Cardiac septum (tissue), 1 donor: ENCODE data around the gene CLEC18B. TPM values are rescaled to one million over a fixed set of nuclear protein-coding genes. Genes with fewer than 3 reads are reported as not detected.
"Not testable (repeated sequence)": the region's sequence is repeated elsewhere in the genome, so short reads cannot be mapped to it uniquely, and the experiment has no call there.

Experiments
- DNase-seq: peaks from one replicate; pipeline ENCODE4 v3.0.0-alpha.2; 2020; ENCODE audit warnings: low spot score
- intact Hi-C: fragments of 100-400 bp; cut with DNase I; formaldehyde crosslinking; loops from one replicate; pipeline ENCODE4 v1.14.0; 2022
- long read RNA-seq: library from polyadenylated mRNA; unstranded; transcript quantifications from one replicate; pipeline ENCODE4 v2.0.0, GENCODE V29; 2021
- total RNA-seq: library from RNA; stranded (reverse); fragmentation: NEBNext Ultra II Directional; extraction: Animal tissue kit (Norgen Biotek cat#: 25700); gene quantifications from one replicate; pipeline ENCODE4 v1.2.1, GENCODE V29; 2021
- donor health status: DM: no; HTN: no; CAD: no.

The CLEC18B gene
- 0.38 TPM for total RNA-seq
- long read RNA-seq, partial matches to known transcripts, result 1 of 1 reads
- long read RNA-seq, other reads (novel, unspliced or antisense), result 0 of 1 reads

DNA sequence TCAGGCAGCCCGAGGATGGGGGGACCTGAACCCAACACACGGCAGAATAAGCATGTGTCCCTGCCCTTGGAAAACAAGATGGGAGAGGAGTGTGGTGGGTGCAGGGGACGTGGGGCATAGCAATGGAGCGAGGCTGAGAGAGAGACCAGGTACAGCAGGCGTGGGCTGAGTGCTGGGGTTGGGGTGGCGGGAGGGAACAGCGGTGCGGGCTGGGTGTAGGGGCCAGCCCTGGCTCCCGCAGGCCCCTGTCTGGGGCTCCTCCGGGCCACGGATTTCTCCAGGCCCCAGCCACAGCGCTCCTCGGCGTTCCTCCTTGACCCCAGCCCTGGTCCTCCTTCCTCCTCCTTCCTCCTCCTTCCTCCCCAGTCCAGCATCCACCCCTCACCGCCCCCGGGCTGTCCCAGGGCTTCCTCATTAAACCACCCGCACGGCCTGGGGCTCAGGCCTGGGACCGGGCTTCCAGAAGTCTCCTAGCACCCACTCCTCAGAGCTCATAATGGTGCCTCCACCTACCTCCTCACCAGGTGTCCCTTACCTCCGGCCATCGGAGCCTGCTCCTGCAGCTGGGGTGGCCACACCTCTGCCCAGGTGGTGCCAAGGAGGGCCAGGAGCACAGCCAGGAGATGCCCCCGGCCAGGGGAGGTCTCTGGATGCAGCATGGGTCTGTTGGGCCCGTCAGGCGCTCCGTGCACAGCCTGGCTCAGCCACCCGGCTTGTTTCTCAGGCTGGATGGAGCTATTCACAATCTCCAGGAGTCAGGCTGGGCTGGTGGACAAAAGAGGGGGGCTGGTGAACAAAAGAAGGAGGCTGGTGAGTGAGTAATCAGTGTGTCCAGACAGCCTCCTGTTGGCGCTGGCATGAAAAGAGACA, at the start of gene CLEC18B:
TSS of gene CLEC18B (minus strand) at position 867 of the 870 bp plus-strand sequence. CDS start at position 659, 208 bp downstream.
- intact Hi-C loops, DNase-seq: not testable (repeated sequence)

DNA sequence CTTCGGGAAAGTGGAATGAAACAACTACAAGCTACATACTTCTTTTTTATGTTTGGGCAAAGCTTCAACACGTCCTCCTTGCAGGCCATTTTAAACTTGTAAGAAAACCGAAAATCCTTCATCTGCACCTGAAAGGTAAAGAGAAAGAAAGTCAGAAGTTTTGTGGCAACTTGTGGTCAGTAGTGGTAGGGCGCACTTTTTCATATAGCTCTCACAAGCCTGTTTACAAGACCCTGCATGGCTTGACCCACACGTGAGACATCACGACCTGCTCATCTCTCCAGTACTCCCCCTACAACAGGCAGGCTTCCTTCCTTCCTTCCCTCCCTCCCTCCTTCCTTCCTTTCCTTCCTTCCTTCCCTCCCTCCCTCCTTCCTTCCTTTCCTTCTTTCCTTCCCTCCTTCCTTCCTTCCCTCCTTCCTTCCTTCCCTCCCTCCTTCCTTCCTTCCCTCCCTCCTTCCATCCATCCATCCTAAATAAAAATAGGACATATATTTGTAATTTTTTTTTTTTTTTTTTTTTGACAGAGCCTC, 48.7 kb upstream of the CLEC18B start:
- DNase-seq, result no peak
- intact Hi-C loops, result loop anchor here (10.0 kb wide), 1 partner anchor 145 kb away; no protein-coding TSS in a partner anchor

DNA sequence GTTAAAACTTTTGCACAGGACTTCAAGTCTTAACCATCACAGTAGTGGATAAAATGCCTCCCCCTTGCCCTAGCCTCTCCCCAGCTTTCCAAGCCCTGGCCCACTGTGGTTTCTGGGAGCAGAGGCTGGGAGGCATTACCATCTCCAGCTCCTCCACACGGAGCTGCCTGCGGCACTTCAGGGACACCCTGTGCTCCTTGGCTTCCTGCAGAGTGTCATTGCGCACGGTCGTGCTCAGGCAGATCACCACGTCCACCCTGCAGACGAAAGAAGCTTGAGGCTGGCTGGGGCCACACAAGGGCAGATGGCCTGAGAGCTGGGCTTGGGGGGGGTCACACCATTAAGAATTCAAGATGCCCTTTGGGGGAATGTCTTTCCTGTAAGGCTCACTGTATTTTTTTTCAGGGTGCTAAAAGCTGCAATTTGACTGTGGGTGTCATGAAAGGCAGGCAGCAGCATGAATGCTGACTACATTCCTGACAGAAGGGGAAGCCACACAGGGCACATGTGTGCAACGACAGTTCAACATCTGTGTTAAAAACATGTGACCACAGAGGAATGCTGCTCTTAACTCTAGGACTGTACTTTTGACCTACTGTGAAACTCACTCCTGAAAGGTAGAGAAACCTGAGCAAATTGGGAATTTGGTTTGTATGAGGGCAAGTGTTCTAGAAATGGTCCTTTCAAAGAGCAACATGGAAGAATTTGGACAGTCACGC, 47.7 kb upstream of the CLEC18B start:
- no peak for DNase-seq
- intact Hi-C loops, result no loop called here

DNA sequence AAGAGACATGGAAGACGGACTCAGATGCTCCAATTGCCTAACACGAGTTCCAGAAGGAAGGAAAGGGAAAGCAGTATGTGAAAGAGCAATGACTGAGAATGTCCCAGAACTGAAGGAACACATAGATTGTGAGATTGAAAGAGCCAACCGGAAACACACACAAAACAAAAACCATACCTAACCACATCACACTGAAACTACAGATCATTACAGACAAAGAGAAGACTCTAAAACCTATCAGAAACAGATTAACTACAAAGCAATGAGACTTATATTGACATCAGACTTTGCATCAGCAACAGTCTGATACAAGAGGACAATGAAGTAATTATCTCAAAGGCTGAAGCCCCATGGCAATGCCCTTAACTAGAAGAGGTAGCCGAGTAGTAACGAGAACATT, 45.6 kb upstream of the CLEC18B start:
- intact Hi-C loops, result no loop called here

DNA sequence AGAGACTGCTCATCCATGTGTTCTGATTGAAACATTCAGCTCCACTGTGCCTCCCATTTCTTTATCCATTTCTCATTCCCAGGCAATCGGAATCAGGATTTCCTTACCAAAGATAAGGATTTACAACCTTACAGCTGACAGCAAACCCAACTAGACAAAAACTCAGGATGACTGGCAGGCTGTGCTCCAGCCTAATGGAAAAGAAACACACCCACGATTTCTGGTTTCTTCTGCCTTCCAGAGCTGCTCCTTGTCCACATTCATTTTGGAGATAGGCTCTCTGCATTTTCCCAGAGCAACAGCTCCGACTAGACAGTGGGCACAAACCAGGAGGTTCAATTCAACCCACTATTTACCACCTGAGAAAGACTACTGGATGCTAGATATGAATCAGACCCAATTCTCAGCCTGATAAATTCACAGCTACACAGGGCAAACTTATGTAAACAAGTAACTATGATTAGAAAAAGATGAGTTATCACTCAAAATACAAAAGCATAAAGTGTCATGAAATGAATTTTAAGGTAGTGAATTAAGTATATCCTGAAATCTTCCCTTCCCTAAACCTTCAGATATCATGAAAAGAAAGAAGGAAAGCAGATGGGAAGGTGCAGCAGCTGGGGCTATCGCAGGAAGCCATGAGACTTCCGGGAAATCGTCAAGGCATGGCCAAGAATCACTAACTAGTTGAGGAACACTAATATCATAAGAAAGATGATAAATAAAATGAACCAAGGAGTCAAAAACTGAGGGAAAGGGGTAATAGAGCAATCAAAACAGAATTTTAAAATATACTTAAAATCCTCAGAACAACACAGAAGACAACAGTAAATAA, 44.8 kb upstream of the CLEC18B start:
- intact Hi-C loops, result no loop called here
- no peak for DNase-seq

More for the DNA sequence above, 45.6 kb upstream of the CLEC18B start:
- no peak for DNase-seq

DNA sequence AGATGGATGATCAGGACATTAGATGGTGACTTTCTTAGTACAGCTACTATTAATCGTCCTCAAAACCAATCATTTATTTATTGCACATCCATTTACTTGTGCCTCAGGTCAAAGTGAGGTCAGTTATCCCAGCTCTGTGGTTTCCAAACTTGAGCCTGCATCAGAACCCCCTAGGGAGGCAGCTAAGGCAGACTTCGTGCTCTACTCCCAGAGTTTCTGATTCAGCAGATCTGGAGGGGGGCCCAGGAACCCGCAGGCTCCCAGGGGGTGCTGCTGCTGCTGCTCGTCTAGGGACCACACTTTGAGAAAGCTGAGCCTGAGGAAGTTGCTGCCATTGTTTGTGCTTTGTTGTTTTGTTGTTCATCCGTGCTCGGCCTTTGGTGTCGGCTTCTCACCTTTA, 44.0 kb upstream of the CLEC18B start:
- intact Hi-C loops, result no loop called here
- no peak for DNase-seq

DNA sequence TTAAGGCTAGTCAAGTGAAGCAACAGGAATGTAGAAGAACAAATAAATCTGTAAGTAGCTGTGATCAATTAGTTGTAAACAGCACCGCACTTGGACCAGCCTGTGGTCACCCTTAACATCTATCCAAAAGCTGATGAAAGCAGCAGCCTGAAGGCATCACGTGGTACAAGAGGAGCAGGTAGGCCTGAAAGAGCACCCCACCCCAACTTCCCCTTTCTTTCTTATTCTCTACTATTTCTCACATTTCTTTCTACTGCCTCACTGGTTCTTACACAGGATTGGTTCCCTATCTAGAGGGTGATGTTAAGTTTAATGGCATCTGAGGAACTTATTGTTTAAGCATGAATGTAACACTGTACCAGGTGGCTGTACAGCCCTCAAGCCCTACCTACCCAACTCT, 42.6 kb upstream of the CLEC18B start:
- intact Hi-C loops, result no loop called here
- no peak for DNase-seq

DNA sequence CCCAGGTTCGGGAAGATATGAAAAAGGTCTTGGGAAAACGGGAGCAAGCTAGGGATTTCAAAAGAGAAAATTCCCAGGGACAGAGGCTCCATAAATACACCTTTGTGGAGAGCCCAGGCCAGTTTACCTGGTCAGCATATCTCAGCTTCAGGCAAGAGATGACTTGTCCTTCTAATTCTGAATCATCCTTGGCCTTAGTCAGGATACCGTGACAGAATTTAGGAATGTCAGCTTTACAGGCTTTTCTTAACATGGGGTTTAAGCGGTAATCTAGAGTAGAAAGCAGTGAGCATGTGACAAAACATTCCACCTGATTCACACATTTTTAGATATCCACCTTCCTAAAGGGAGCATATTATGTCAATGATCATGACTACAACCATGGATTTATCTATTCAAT, 41.1 kb upstream of the CLEC18B start:
- DNase-seq, result no peak
- intact Hi-C loops, result no loop called here

DNA sequence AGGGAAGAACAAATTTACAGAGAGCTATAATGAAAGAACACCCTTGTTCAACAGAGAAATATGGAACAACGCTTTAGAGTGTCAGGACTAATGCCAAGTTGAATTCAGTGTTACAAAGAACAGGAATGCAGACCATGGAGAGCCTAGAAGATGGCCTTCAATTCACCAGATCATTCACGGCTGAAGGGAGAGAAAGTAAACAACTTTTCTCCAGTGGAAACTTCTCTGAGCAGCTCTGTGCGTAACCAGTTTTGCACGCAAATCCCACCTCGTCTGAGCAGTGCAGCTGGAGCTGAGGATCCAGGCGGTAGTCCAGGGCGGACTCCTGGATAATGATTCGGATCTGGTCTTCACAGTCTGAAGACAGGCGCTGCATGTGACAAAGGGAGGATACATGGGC, 40.5 kb upstream of the CLEC18B start:
- intact Hi-C loops, result no loop called here
- DNase-seq, result no peak

DNA sequence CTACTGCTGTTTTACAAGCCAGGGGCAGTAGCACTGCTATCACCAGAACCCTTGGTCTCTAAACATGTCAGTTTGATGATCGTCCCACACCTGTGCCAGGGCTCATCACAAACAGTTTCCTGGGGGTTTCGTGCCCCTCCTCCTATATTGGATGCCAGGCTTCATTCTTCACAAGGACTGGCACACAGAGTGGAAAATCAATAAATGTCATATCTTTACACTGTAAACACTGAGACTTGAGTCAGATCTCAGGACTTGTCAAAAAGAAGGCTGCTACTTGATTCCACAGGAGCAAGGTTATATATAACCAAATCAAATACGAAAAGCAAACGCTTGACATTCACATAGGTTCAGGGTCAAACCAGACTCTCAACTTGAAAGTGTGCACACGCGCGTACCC, 39.3 kb upstream of the CLEC18B start:
- intact Hi-C loops, result no loop called here
- no peak for DNase-seq

DNA sequence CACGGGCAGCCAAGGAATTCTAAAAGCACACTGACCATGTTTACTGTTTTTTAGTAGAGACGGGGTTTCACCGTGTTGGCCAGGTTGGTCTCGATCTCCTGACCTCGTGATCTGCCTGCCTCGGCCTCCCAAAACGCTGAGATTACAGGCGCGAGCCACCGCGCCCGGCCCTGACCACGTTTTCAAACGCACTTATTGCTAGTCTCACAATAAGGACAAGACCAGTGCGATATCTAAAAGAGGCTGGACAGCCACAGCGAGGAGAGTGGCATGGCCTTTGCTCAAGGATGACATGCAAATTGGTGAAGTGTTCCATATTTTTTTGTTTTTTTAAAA, 35.0 kb upstream of the CLEC18B start:
- DNase-seq, result no peak
- intact Hi-C loops, result no loop called here

DNA sequence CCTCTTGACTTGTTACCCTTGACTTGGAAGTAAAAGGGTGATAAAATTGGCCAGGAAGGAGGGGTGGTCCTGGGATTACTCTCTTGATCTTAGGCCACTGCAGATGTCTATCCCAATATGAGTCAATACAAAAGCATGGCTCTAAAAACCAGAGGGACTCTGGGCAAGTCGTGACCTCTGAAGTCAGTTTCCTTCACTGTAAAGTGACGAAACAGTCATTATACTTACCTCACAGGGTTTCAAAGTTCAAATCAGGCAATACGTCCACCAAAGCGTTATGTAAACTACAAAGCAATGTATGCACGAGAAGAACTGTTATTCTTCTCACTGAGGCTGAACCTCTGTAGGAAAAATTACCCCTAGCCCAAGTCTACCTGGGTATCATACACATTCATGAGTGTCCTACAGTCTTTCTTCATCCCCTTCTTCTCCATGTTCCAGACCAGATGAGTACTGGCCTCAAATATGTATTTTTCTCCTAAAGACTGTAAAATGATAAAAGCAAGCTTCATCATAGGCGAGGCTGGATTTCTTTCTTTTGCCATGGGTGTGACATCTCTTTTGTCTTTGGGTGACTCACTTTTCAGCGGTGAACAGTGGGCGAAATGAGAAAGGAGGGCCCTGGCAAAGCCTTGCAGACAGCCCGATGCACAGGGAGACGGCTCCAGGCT, 34.5 kb upstream of the CLEC18B start:
- intact Hi-C loops, result no loop called here
- no peak for DNase-seq

DNA sequence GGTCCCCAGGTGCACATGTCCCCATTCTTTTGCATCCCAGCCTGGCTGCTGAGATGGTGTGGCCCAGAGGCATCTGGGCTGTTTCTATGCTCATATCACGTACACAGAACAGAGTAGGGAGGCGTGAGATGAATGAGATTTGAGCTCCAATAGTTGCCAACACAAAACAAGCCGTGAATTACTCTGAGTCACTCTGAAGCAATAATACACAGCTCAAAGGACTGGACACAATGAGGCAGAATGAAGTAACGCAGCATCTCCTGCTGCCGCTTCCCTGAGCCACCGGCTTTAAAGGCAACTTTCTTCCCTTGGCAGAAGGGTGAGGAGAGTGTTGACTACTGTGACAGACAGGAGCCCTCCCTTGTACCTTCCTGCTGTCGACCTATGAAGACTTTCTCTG, 33.9 kb upstream of the CLEC18B start:
- DNase-seq, result no peak
- intact Hi-C loops, result no loop called here

DNA sequence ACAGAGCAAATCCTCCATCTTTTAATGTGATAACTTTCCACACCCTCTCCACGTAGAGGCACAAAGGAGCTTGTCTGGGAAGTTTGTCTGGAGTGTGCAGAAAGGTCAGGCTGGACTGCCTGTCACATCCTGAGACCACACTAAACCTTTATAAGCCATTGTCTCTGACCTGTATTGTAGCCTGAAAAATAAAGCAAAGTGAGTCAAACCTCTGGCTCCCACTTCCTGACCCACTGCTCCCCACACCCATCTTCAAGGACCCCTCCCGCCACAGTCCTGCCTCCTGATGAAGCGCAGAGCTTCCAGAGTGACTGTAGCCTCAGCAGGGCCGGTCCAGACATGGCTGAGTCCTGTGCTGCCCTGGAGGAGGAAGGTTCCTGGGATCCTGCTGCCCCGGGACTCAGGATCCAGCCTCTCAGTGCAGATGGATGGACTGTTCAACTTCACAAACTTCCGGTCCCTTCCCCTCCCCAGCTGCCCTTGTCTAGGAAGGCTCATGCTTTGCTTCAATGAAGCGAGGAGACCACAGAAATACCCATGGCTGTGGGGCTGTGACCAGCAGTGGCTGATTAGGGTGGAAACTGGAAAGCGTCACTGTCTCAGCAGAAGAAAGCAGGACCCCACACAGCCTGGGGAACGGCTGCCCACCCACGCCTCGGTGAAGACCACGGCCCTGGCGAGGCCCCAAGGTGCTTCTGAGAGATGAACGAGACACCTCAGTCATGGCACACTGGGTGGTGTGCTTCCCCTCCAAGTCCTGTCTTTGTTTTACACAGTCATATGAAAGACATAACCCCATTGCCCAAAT, 30.9 kb upstream of the CLEC18B start:
- intact Hi-C loops, result no loop called here
- DNase-seq, result no peak

DNA sequence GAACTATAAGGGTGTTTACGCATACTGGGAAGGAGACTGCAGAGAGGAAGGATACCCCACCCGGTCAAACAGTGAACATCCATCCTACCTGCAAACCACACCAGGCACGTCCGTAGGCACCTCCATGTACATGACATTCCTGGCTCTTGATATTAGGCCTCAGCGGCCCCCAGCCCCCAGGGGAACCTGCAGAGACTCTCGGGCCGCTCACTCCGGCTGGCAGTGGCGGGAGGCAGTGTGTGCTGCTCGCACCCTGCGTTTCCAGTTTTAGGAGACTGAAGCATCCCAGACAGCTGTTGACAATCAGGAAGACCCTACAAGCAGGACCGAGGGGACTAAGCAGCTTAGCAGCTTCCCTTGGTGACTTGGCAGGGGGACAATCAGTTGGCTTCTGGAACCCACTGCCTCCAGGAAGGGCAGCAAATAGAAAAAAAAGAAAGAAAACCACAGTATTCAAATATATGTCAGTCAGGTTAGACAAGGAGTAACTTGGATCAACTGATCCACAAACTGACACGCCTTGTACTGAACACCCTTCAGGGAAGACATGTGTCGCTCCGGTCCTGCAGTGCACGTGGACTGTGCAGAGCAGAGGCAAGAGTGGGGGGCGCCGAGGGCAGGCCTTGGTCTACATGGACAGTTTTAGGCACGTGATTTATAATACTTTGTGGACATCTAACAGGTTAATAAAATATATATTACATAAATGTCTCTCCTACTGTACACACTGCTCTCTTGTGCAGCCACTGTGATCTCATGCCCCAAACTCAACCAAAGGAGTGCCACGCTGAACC, 29.9 kb upstream of the CLEC18B start:
- no peak for DNase-seq
- intact Hi-C loops, result no loop called here

DNA sequence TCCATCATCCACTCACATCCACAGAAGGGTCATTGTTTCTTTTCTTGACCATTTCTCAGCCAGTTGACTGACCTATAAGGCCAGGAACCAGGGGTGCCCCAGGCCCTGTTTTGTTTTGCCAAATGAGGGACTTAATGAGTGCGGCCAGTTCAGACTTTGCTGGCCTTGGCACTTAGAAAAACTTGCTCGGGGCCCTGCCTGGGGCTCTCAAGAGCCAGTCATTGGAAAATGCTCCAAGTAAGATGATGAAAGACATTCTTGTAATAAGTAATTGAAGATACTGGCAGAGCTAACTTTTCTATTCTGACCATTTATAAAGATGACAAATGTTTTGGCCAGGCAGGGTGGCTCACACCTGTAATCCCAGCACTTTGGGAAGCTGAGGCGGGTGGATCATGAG, 29.0 kb upstream of the CLEC18B start:
- intact Hi-C loops, result no loop called here
- DNase-seq, result no peak

DNA sequence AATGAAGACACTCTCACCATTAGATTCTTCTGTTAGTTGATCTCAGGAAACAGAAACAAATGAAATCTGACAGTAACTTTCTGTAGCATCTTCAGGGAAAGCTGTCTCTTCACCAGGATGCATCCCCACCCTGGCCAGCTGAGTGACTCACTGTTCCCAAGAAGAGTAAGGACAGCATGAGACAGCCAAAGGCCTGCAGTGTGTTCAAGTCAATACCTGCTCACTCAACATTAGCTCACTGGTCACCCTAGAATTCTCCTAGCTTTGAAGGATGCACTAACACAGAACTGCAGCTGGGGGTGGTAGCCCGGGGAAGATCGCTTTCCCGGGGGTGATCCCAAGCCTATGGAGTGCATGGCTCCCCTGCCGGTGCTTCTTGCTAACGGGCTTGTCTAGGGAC, 28.2 kb upstream of the CLEC18B start:
- DNase-seq, result no peak

DNA sequence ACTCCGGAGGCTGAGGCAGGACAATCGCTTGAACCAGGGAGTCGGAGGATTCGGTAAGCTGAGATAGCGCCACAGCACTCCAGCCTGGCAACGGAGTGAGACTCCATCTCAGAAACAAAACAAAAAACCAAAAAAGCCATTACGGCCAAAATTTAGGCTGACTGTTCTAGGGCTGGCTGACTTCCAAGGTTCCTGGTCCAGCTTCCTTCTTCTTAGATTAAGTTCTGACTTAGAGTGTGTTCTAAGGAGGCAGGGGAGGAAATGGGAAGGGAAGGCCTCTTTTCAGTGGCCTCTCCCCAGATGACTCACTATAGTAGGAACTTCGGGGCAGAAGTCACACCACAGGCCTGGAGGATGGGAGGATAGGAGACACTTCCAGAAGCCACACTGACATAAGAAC, 27.7 kb upstream of the CLEC18B start:
- intact Hi-C loops, result no loop called here
- DNase-seq, result peak; percentile 84

More for the DNA sequence above, 28.2 kb upstream of the CLEC18B start:
- intact Hi-C loops, result no loop called here
